ENCODE measurements around the gene PIK3C3.
A peak's percentile ranks its signal among the peaks of the same experiment; 100 is the strongest.

The PIK3C3 gene

GRCh38 chr18:41959045-41959444, 4.0 kb downstream of the PIK3C3 start:
- no peak for TF ChIP-seq CTCF (IDR thresholded peaks at IDR 0.05; ENCODE audit: low read length, missing control alignments)
- no peak overlapping the region for H3K4me3 ChIP-seq (replicated peaks; ENCODE audit: low read depth, low read length)
- DNase-seq (ENCODE audit: low read depth) = no peak

GRCh38 chr18:41965634-41966255, 10.7 kb downstream of the PIK3C3 start:
- DNase-seq (ENCODE audit: low read depth) = no peak
- TF ChIP-seq CTCF (IDR thresholded peaks at IDR 0.05; ENCODE audit: low read length, missing control alignments) = no peak
- H3K4me3 ChIP-seq (replicated peaks; ENCODE audit: low read depth, low read length) = no peak overlapping the region

- DNase-seq (ENCODE audit: low read depth) = peak; percentile 34
- no peak overlapping the region for H3K4me3 ChIP-seq (replicated peaks; ENCODE audit: low read depth, low read length)
- no peak for TF ChIP-seq CTCF (IDR thresholded peaks at IDR 0.05; ENCODE audit: low read length, missing control alignments)
Measured at GRCh38 chr18:41966943-41967342, 11.9 kb downstream of the PIK3C3 start.

GRCh38 chr18:41967680-41968079, 12.6 kb downstream of the PIK3C3 start:
- H3K4me3 ChIP-seq (replicated peaks; ENCODE audit: low read depth, low read length) = no peak overlapping the region
- TF ChIP-seq CTCF (IDR thresholded peaks at IDR 0.05; ENCODE audit: low read length, missing control alignments) = no peak
- no peak for DNase-seq (ENCODE audit: low read depth)

GRCh38 chr18:41969881-41970280, 14.8 kb downstream of the PIK3C3 start:
- no peak overlapping the region for H3K4me3 ChIP-seq (replicated peaks; ENCODE audit: low read depth, low read length)
- DNase-seq (ENCODE audit: low read depth) = no peak
- no peak for TF ChIP-seq CTCF (IDR thresholded peaks at IDR 0.05; ENCODE audit: low read length, missing control alignments)

GRCh38 chr18:41972067-41972925, 17.3 kb downstream of the PIK3C3 start:
- no peak overlapping the region for H3K4me3 ChIP-seq (replicated peaks; ENCODE audit: low read depth, low read length)
- TF ChIP-seq CTCF (IDR thresholded peaks at IDR 0.05; ENCODE audit: low read length, missing control alignments) = no peak

More at GRCh38 chr18:41972067-41972925, 17.3 kb downstream of the PIK3C3 start:
- DNase-seq (ENCODE audit: low read depth) = no peak
